ENCODE results near the gene RAB7A. TPM values are rescaled to one million over a fixed set of nuclear protein-coding genes. Genes with fewer than 3 reads are reported as not detected.

The RAB7A gene
- total and polyA plus RNA-seq, 12 donors: 76.7 to 446 (median 133) TPM

DNA sequence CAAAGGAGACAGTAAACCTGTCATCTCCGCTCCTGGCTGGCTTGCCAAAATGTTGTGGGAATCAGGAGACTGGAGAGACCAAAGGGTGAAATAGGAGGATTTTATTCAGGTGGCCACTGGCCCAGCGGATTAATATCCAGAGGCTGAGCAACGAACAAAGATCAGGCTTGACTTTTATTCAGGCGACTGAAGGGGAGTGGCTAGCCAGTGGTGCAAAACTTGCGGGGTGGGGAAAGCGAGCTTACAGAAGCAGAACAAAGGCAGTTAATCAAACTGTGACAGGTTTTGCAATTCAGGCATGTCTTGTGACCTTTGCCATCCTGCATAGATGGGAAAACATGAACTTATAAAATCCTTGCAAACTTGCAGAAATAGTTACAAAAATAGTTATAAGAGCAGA is 133.6 kb downstream of the RAB7A start:
- Histone ChIP-seq H3K4me1 (replicated peaks in 1 of 2) (no peaks in the 10 kb centered on the region), H3K36me3 (replicated peaks in 1 of 2) (no peaks in the 10 kb centered on the region), H3K4me3 (no peak overlapping the region), H3K27me3 (no peaks in the 10 kb centered on the region), H3K27ac (no peak overlapping the region), H3K9me3 (replicated peaks in 1 of 3) (peaks cover 0 to 23% (median 0%) of the 10 kb centered on the region in 3 donors)
- 80 to 88% (median 86%) methylated on average over 6 of the region's 6 CpGs for WGBS, 4 donors
- intact Hi-C loops (cut with DNase I): no loop called here
- TF ChIP-seq, protein P1, sequence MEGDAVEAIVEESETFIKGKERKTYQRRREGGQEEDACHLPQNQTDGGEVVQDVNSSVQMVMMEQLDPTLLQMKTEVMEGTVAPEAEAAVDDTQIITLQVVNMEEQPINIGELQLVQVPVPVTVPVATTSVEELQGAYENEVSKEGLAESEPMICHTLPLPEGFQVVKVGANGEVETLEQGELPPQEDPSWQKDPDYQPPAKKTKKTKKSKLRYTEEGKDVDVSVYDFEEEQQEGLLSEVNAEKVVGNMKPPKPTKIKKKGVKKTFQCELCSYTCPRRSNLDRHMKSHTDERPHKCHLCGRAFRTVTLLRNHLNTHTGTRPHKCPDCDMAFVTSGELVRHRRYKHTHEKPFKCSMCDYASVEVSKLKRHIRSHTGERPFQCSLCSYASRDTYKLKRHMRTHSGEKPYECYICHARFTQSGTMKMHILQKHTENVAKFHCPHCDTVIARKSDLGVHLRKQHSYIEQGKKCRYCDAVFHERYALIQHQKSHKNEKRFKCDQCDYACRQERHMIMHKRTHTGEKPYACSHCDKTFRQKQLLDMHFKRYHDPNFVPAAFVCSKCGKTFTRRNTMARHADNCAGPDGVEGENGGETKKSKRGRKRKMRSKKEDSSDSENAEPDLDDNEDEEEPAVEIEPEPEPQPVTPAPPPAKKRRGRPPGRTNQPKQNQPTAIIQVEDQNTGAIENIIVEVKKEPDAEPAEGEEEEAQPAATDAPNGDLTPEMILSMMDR (IDR thresholded peaks at IDR 0.05): no peak
- TF ChIP-seq POLR2A (IDR thresholded peaks at IDR 0.05): no peak
- DNase-seq: no peak

DNA sequence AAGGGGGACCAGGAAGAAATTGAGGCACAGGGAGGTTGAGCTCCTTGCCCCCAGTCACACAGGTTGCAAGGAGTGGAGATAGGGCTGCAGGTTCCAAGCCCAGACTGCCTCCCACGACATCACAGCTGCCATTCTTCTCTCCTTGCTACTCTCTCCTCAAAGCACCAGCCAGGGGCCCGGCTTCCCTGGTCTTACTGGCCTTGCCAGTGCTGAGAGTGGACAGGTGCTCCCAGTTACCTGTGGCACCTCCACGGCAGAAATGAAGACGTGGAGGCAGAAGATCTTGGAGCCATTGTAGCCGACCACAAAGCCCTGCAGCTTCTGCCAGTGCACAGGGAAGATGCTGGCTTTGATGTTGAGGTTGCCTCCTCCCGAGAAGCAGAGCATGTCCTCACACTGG is 135.5 kb downstream of the RAB7A start:
- H3K27ac ChIP-seq: no peak overlapping the region
- H3K36me3 ChIP-seq (replicated peaks in 1 of 2): no peaks in the 10 kb centered on the region
- DNase-seq: no peak
- no peak overlapping the region for H3K4me3 ChIP-seq
- H3K4me1 ChIP-seq (replicated peaks in 1 of 2): no peaks in the 10 kb centered on the region
- peaks cover 0 to 21% (median 0%) of the 10 kb centered on the region in 3 donors for H3K9me3 ChIP-seq (replicated peaks in 1 of 3)
- intact Hi-C loops (cut with DNase I): no loop called here
- H3K27me3 ChIP-seq: no peaks in the 10 kb centered on the region
- WGBS, 4 donors: 75 to 91% (median 86%) methylated on average over 6 of the region's 6 CpGs
- no peak for TF ChIP-seq POLR2A (IDR thresholded peaks at IDR 0.05)
- TF ChIP-seq, protein P1 (IDR thresholded peaks at IDR 0.05): no peak

DNA sequence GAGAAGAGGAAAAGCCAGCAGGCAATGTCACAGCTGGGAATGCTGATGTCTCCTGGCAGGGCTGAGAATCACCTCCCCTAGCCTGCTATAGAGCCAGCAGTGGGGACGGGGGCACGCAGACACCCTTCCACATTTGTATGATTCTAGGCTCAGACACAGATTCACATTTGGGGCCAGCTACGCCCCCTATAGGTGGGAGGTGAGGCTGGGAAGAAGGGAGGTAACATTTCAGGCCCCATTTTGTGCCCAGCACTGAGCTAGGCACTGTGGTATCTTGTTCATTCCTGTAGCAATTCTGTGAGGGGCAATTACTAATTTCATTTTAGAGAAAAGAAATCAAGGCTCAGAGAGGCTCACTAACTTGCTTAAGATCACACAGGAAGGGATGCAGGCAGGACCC is 137.6 kb downstream of the RAB7A start:
- Histone ChIP-seq H3K27ac (no peak overlapping the region), H3K27me3 (no peaks in the 10 kb centered on the region), H3K4me1 (replicated peaks in 1 of 2) (no peaks in the 10 kb centered on the region), H3K4me3 (no peak overlapping the region), H3K9me3 (replicated peaks in 1 of 3) (peaks cover 0 to 19% (median 0%) of the 10 kb centered on the region in 3 donors), H3K36me3 (replicated peaks in 1 of 2) (no peaks in the 10 kb centered on the region)
- no peak for DNase-seq
- 64 to 82% (median 71%) methylated on average over 3 of the region's 3 CpGs for WGBS, 4 donors
- TF ChIP-seq, protein P1 (IDR thresholded peaks at IDR 0.05): no peak
- no peak for TF ChIP-seq POLR2A (IDR thresholded peaks at IDR 0.05)
- intact Hi-C loops (cut with DNase I): no loop called here

Small RNA genes lying within 50 kb of the gene (small RNA-seq; reads per million reads assigned to genes)
- gene RF00399: 0 reads per million in 2 donors

Other genes with a start within 250 kb of the RAB7A start
- gene GATA2, start 233.0 kb upstream of the RAB7A start, total RNA-seq: 10 to 100 TPM in 3 of 9 donors, 1 to 10 TPM in 6; 4.6 to 28.1 (median 6.4) TPM
- gene GATA2, start 233.0 kb upstream of the RAB7A start, polyA plus RNA-seq: 10 to 100 TPM in 2 of 3 donors, 1 to 10 TPM in 1; 3.4 to 37.5 (median 11.2) TPM
- 100 to 1,000 TPM; 136 to 299 (median 244) TPM for gene RPN1, start 75.4 kb upstream of the RAB7A start, total RNA-seq
- 100 to 1,000 TPM in 1 of 3 donors, 10 to 100 TPM in 2; 35.9 to 280 (median 92.1) TPM for gene RPN1, start 75.4 kb upstream of the RAB7A start, polyA plus RNA-seq
- 10 to 100 TPM; 45.7 to 68.0 (median 52.0) TPM for gene ACAD9, start 153.4 kb downstream of the RAB7A start, total RNA-seq
- gene ACAD9, start 153.4 kb downstream of the RAB7A start, polyA plus RNA-seq: 10 to 100 TPM; 39.1 to 54.0 (median 51.1) TPM